ENCODE results near the gene GRM8.

GRCh38 chr7:126988022-126988421, 264.7 kb downstream of the GRM8 start:
- TF ChIP-seq BRCA1 (IDR thresholded peaks at IDR 0.05) = no peak
- no peak for TF ChIP-seq BRCA1 (CRISPR knock-in tag; IDR thresholded peaks at IDR 0.05)
- TF ChIP-seq PURB (CRISPR knock-in tag; IDR thresholded peaks at IDR 0.05; ENCODE audit: low read depth) = no peak
- no peak for TF ChIP-seq CHD4 (IDR thresholded peaks at IDR 0.05; ENCODE audit: insufficient read depth, insufficient replicate concordance, low read depth, low read length, poor library complexity, severe bottlenecking)
- TF ChIP-seq EZH2 (IDR thresholded peaks at IDR 0.05; ENCODE audit: borderline replicate concordance, low read depth, low read length) = no peak
- TF ChIP-seq ZNF274 (IDR thresholded peaks at IDR 0.05; ENCODE audit: borderline replicate concordance, low read depth, low read length) = no peak
- TF ChIP-seq SP1 (CRISPR knock-in tag; IDR thresholded peaks at IDR 0.05) = no peak
- no peak for TF ChIP-seq SAP30 (IDR thresholded peaks at IDR 0.05; ENCODE audit: borderline replicate concordance, insufficient read depth, low read depth, low read length, poor library complexity, severe bottlenecking)
- TF ChIP-seq NR2F6 (CRISPR knock-in tag; IDR thresholded peaks at IDR 0.05) = no peak
- no peak for TF ChIP-seq MYC (IDR thresholded peaks at IDR 0.05; ENCODE audit: low read depth, low read length)
- no peak for TF ChIP-seq MYC (CRISPR knock-in tag; IDR thresholded peaks at IDR 0.05; ENCODE audit: borderline replicate concordance, low read depth)
- TF ChIP-seq KLF16 (IDR thresholded peaks at IDR 0.05) = no peak

Data from K562 (cell line).